Activated T-cell treated with anti-CD3 and anti-CD28 coated beads, Interleukin-2, amount 50 U/mL, for 72 hours (primary cell): Measurements from ENCODE around the gene MTA3. TPM values are rescaled to one million over a fixed set of nuclear protein-coding genes. Genes with fewer than 3 reads are reported as not detected.
A peak's percentile ranks its signal among the peaks of the same experiment; 100 is the strongest.
"Not testable (repeated sequence)": the region's sequence is repeated elsewhere in the genome, so short reads cannot be mapped to it uniquely, and the experiment has no call there.

Source experiments
- ATAC-seq, 2 donors: fragments of 150-1000 bp; cut with Tn5 transposase; replicated peaks in 1 of 2; 2 replicates each; pipeline ENCODE4 v1.10.0; 2021; ENCODE audit warnings: moderate library complexity in 2 of 2, mild to moderate bottlenecking in 1 of 2
- DNase-seq, 2 donors: peaks; one replicate each; pipeline ENCODE4 v3.0.0; 2021 to 2022; ENCODE audit warnings: mixed read lengths in 1 of 2
- H3K27ac Mint-ChIP-seq: one replicate; pipeline ENCODE4 v1.8.0; 2022; ENCODE audit warnings: mild to moderate bottlenecking, moderate library complexity, mixed read lengths
- H3K27me3 Mint-ChIP-seq: one replicate; pipeline ENCODE4 v1.8.0; 2022; ENCODE audit warnings: low read depth, mixed read lengths
- H3K36me3 Mint-ChIP-seq, 2 donors: one replicate each; pipeline ENCODE4 v1.8.0; 2022; ENCODE audit warnings: mixed read lengths in 2 of 2, mild to moderate bottlenecking in 1 of 2; ENCODE audit not compliant: insufficient read depth in 2 of 2
- H3K4me1 Mint-ChIP-seq: one replicate; pipeline ENCODE4 v1.8.0; 2022; ENCODE audit warnings: low read depth, mixed read lengths
- H3K4me3 Mint-ChIP-seq, 2 donors: one replicate each; pipeline ENCODE4 v1.8.0; 2022; ENCODE audit warnings: mild to moderate bottlenecking in 2 of 2, mixed read lengths in 2 of 2, moderate library complexity in 2 of 2
- H3K9me3 Mint-ChIP-seq, 2 donors: one replicate each; pipeline ENCODE4 v1.8.0; 2022; ENCODE audit warnings: mixed read lengths in 2 of 2
- total RNA-seq, 2 donors: library from RNA; stranded (reverse); gene quantifications; one replicate each; pipeline ENCODE4 v1.2.3, GENCODE V29; 2022

The MTA3 gene
- total RNA-seq, 2 donors from 2014 or later: 36.7 to 47.3 TPM

DNA sequence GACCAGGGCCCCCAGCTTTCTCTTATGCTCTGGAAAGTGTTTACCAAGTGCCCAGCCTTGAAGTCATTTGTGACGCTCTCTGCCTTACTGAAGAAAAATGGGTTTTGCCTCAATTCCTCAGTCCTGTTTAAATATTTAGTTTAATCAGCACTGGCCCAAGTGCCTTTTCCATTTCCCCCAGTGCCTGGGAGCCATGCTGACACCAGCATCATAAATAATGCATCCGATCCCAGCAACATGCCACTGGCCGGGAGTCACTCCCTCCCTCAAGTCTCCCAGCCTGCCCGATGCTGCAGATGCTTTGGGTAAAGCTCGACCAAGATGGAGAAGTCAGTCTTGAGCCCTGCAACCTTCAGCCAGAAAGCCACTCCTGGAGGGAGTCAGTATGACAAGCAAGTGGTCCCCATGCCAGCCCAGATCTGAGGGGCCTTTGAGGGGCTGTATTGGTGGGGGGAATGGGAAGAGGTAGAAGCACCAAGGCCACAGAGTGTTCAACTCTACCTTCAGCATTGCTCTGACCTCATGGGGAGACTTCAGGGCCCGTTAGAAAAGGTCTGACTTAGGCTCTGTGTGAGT is 12.0 kb upstream of the MTA3 start:
- no peaks in the 10 kb centered on the region for H3K4me1 Mint-ChIP-seq
- no peaks in the 10 kb centered on the region for H3K36me3 Mint-ChIP-seq
- no peak overlapping the region for H3K4me3 Mint-ChIP-seq
- H3K27me3 Mint-ChIP-seq: no peaks in the 10 kb centered on the region
- H3K27ac Mint-ChIP-seq: no peak overlapping the region
- no peaks in the 10 kb centered on the region for H3K9me3 Mint-ChIP-seq
- ATAC-seq (no peak), DNase-seq (no peak)

DNA sequence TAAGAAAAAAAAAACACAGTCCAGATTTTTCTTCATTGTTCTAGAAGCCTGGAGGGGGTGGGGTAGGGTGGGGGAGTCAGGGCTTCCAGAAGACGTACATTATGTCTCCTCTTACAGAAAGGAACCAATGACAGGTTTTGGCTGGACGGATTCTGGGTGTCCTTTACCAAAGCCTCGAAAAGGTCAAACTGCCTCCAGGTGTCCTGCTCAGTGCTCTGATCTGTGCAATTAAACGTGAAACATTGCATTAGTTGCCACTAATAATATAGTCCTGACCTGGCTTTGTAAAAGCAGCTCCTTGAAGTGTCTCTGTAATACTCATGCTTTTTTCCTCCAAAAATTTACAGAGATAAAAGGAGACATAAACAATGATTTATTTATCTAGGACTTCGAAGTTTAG is 11.1 kb upstream of the MTA3 start:
- no peak overlapping the region for H3K27ac Mint-ChIP-seq
- ATAC-seq: no peak

DNA sequence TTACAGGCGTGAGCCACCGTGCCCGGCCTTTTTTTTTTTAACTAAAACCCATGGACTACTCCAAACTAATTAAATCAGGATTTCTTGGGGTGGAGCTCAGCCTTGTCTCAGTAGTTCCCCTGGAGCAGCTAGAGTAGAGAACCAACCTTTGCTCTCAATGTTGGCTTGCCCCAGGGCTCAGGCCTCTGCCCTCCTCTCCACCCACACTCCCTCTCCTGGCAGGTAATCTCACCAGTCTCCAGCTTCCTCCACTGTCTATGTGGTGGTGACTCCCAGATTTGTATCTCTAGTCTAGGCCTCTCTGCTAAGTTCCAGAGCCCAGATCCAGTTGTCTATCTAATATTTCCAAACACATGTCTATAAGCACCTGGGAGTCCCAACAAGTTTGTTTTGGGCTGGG is 9.6 kb upstream of the MTA3 start:
- H3K27me3 Mint-ChIP-seq: no peaks in the 10 kb centered on the region

More for the DNA sequence above, 11.1 kb upstream of the MTA3 start:
- Mint-ChIP-seq H3K9me3 (no peaks in the 10 kb centered on the region), H3K4me3 (no peak overlapping the region), H3K27me3 (no peaks in the 10 kb centered on the region), H3K36me3 (no peaks in the 10 kb centered on the region), H3K4me1 (no peaks in the 10 kb centered on the region)
- no peak for DNase-seq

DNA sequence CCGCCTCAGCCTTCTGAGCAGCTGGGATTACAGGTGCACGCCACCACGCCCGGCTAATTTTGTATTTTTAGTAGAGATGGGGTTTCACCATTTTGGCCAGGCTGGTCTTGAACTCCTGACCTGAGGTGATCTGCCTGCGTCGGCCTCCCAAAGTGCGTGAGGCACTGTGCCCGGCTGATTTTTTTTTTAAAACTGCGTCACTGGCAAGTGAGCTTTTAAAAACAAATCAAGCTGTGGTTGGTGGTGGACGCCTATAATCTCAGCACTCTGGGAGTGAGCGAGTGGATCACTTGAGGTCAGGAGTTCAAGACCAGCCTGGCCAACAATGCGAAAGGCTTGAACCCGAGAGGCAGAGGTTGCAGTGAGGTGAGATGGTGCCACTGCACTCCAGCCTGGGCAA is 8.3 kb upstream of the MTA3 start:
- H3K36me3 Mint-ChIP-seq, ATAC-seq, H3K9me3 Mint-ChIP-seq, DNase-seq, H3K4me1 Mint-ChIP-seq, H3K27ac Mint-ChIP-seq, H3K4me3 Mint-ChIP-seq, H3K27me3 Mint-ChIP-seq: not testable (repeated sequence)

More for the DNA sequence above, 9.6 kb upstream of the MTA3 start:
- no peaks in the 10 kb centered on the region for H3K36me3 Mint-ChIP-seq
- DNase-seq (no peak), ATAC-seq (no peak)
- H3K9me3 Mint-ChIP-seq: no peaks in the 10 kb centered on the region
- no peak overlapping the region for H3K27ac Mint-ChIP-seq
- H3K4me1 Mint-ChIP-seq: no peaks in the 10 kb centered on the region
- no peak overlapping the region for H3K4me3 Mint-ChIP-seq

DNA sequence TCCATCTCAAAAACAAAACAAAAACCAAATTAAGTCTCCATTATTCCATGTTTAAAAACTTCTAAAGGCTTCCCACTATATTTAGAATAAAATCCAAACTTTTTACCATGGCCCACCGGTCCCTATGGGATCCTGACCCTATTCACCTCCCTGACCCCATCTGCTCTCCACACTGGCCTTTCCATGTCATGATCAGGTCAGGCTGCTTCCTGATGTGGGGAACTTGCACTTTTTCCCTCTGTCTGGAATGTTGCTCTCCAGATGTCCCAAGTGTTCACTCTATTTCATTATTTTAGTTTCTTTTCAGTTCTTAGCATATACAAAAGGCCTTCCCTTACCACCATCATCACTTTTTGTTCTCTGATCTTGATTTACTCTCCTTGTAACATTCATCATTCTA is 7.5 kb upstream of the MTA3 start:
- Mint-ChIP-seq H3K9me3 (no peaks in the 10 kb centered on the region), H3K4me3 (no peak overlapping the region), H3K4me1 (no peaks in the 10 kb centered on the region), H3K36me3 (no peaks in the 10 kb centered on the region), H3K27me3 (no peaks in the 10 kb centered on the region), H3K27ac (no peak overlapping the region)
- DNase-seq: no peak
- no peak for ATAC-seq

DNA sequence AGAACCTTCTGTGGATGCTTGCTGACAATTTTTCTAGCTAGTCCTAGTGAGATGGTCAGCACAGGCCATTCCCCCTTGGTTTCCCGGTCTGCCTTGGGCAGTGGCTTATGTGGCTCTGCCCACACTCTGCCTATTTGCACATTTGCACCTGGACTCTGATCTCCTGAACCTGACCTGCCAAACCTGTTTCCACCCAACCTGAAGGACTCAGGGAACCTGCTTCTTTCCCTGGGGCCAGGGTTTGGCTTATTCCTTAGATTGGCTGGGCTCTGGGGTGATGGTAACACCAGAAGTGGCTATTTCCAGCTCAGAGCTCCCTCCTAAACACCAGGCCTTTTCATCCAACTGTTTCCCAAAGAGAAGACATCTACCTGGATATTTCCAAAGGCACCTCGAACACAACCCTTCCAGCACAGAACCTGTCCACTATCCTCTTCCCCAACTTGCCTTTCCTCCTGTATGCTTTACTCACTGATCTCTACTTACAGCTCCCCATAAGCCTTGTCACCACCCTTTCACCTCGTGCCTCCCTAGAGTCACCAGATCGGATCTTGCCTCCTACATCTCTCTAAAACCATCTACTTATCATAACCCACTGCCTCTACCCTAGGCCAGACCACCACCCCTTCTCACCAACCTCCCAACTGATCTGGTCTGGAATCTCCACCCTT is 5.8 kb upstream of the MTA3 start:
- H3K36me3 Mint-ChIP-seq: no peaks in the 10 kb centered on the region
- no peak overlapping the region for H3K27ac Mint-ChIP-seq
- no peaks in the 10 kb centered on the region for H3K27me3 Mint-ChIP-seq
- no peaks in the 10 kb centered on the region for H3K9me3 Mint-ChIP-seq
- DNase-seq: no peak
- no peak for ATAC-seq
- peaks cover 14% of the 10 kb centered on the region for H3K4me1 Mint-ChIP-seq
- no peak overlapping the region for H3K4me3 Mint-ChIP-seq

DNA sequence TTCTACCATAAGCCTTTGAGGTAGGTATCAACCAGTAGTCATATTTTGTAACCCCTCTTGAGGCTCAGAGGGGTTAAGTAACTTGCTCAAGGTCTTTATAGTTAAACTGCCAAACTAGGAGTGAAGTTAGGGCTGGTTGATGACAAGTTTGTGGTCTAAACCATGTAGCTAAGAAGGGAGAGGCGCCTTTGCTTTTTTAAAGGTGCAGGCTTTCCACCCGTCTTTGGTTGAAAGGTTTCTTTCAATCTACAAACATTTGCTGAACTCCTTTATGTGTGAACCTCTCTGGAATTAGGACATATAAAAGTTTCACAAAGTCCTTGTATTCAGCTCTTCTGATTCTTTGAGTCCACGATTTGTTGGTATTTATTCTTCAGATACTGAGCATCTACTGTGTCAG is 2.4 kb upstream of the MTA3 start:
- H3K27me3 Mint-ChIP-seq: no peaks in the 10 kb centered on the region
- H3K4me3 Mint-ChIP-seq: peak overlapping the region; percentile 5 to 22
- H3K4me1 Mint-ChIP-seq: peaks cover 29% of the 10 kb centered on the region
- DNase-seq (peak in 1 of 2 donors; percentile 6), ATAC-seq (peak; percentile 16 to 54)
- no peaks in the 10 kb centered on the region for H3K9me3 Mint-ChIP-seq
- H3K36me3 Mint-ChIP-seq: peaks cover 3 to 4% of the 10 kb centered on the region in 2 donors
- no peak overlapping the region for H3K27ac Mint-ChIP-seq

DNA sequence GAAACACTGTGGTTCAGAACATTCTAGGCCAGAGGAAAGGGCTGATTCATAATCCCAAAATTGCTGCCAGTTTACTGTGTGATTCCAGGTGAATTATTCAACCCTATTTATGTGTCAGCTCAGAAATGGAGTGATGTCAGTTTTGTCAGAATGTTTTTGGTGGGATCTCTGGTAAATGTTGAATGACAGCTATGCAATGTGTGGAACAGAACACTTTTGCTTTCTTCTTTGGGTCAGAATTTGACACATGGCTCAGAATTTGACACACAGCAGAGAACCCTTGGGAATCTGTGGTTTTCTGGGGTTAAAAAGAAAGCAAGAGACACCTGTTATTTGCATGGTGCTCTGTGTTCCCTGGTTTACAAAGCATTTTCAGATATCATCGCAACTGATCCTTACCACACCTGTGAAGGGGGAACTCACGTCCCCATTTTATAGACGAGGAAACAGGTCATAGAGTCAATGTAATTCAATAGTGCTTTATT is 1.6 kb upstream of the MTA3 start:
- Mint-ChIP-seq H3K9me3 (no peaks in the 10 kb centered on the region), H3K27ac (no peak overlapping the region), H3K36me3 (peaks cover 3 to 4% of the 10 kb centered on the region in 2 donors), H3K4me3 (no peak overlapping the region), H3K27me3 (no peaks in the 10 kb centered on the region), H3K4me1 (peaks cover 29% of the 10 kb centered on the region)
- ATAC-seq (no peak), DNase-seq (no peak)

DNA sequence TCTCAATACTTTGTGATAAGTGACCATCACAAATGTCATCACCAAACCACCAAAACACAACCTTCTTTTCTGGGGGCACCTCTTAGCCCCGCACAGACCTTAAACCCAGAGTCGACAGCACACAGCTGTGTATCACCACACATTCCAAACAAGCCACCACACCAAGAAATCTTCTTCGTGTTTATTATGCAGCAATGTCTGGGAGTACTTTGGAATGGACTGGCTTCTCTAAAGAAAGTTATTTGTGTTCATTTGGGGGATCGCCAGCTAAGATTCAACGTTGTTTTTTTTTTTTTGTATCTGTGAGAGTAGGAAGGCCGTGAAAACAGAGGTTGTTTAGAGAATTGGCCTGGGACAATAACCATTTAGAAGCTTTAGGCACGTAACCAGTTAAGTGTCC is 1.1 kb upstream of the MTA3 start:
- H3K9me3 Mint-ChIP-seq: no peaks in the 10 kb centered on the region
- peaks cover 3 to 4% of the 10 kb centered on the region in 2 donors for H3K36me3 Mint-ChIP-seq
- no peak for ATAC-seq
- DNase-seq: no peak
- H3K4me1 Mint-ChIP-seq: peaks cover 29% of the 10 kb centered on the region
- no peaks in the 10 kb centered on the region for H3K27me3 Mint-ChIP-seq
- peak overlapping the region; percentile 71 to 79 for H3K4me3 Mint-ChIP-seq
- peak overlapping the region; percentile 93 for H3K27ac Mint-ChIP-seq

DNA sequence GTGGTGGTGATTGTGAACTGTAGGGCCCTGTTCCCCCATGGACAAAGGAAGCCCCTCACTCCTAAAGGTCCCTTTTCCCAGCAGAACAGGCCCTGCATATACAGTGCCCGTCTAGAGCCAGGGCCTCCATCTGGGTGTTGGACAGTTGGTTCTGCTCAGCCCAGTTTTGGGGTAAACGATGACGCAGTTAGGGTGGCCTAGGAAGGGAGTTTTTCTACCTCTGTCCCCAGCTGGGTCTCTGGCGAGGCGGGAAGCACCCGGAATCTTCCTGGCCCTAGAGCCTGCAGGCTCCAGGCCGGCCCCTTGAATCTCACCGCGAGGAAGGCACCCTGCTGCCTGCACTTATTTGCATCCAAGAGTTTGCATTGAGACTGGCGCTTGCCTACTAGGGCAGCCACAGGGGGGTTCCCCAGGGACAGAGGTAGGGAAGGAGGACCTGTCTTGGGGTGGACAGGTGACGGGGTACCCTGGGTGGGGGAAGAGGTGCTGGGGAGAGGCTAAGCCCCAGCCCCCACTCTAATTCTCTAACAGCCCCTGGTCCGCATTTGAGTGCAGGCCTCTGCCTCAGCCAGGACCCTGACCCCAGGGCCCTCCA is 529 bp upstream of the MTA3 start:
- Mint-ChIP-seq H3K36me3 (peaks cover 3 to 4% of the 10 kb centered on the region in 2 donors), H3K27ac (peak overlapping the region; percentile 93), H3K9me3 (no peaks in the 10 kb centered on the region), H3K27me3 (no peaks in the 10 kb centered on the region), H3K4me3 (peak overlapping the region; percentile 71 to 79), H3K4me1 (peaks cover 31% of the 10 kb centered on the region)
- DNase-seq (peak; percentile 8 to 9), ATAC-seq (peak in 1 of 2 donors; percentile 4)

DNA sequence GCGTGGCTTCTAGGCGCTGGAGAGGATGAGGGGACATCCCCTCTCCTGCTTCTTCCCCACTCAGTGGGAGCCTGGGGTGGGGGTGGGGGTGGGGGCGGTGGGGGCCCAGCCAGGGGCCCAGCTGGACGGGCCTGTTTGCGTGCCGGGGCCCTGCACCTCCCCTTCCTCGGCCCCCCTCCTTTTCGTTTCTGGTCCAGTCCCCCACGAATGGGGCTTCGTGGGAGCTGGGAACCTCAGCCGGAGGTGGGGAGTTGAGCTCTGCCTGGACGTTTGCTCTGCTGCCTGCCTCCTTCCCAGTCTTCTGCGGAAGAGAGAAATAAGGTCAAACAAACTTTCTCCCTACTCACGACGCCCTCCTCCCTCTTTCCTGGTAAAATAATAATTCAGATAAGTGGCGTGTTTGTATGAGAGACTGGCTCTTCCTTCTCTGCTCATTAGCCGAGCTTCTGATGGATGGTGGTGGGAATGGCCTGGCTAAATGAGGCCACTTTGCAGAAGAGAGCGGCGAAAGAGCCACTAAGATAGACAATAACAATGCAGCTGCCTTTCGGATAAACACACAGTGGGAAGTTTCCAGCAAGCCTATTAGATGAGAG is 782 bp downstream of the MTA3 start:
- peak; percentile 21 to 22 for DNase-seq
- Mint-ChIP-seq H3K4me1 (peaks cover 34% of the 10 kb centered on the region), H3K27me3 (no peaks in the 10 kb centered on the region)

DNA sequence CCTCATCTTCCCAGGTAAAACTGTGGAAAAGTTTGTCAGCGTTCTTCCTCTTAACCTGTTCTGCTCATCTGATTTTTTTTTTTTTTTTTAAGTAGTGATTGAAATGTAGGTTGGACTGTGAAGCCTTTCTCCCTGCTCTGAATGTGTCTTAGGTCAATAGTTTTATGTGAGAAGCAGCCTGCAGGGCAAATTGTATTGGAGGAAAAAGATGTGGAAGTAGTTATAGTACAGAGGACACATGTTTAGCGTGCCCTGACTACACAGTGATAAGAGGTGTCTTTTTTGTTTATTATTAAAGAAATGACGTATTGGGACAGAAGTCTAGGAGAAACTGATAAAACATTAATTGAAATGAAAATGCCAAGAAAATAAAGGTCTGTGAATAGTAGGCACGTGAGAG is 1.5 kb downstream of the MTA3 start:
- H3K27me3 Mint-ChIP-seq: no peaks in the 10 kb centered on the region
- DNase-seq: no peak
- no peak for ATAC-seq
- H3K4me1 Mint-ChIP-seq: peaks cover 35% of the 10 kb centered on the region
- H3K9me3 Mint-ChIP-seq: no peaks in the 10 kb centered on the region
- H3K36me3 Mint-ChIP-seq: peaks cover 3 to 9% of the 10 kb centered on the region in 2 donors
- peak overlapping the region; percentile 95 to 97 for H3K4me3 Mint-ChIP-seq
- peak overlapping the region; percentile 99 for H3K27ac Mint-ChIP-seq

More for the DNA sequence above, 782 bp downstream of the MTA3 start:
- H3K9me3 Mint-ChIP-seq: no peaks in the 10 kb centered on the region
- peaks cover 3 to 9% of the 10 kb centered on the region in 2 donors for H3K36me3 Mint-ChIP-seq
- H3K27ac Mint-ChIP-seq: peak overlapping the region; percentile 99
- H3K4me3 Mint-ChIP-seq: peak overlapping the region; percentile 95 to 97
- peak in 1 of 2 donors; percentile 12 for ATAC-seq
